ENCODE measurements around the gene PILRB. TPM values are rescaled to one million over a fixed set of nuclear protein-coding genes. Genes with fewer than 3 reads are reported as not detected.
"Not testable (repeated sequence)": the region's sequence is repeated elsewhere in the genome, so short reads cannot be mapped to it uniquely, and the experiment has no call there.

The PILRB gene
- total RNA-seq, 1 experiment from 2014 or later, result 53.4 TPM

- no peak for TF ChIP-seq CTCF (IDR thresholded peaks at IDR 0.05; ENCODE audit: insufficient read depth in 1 of 2, low read depth in 1 of 2, low read length in 1 of 2, severe bottlenecking in 1 of 2, unreplicated experiment in 1 of 2)
- Histone ChIP-seq H3K4me3 (ENCODE audit: low read depth, low read length) (no peak within 1 kb of the TSS), H3K36me3 (ENCODE audit: control insufficient read depth, insufficient read depth, low read length) (no peaks in the 10 kb centered on the region), H3K4me1 (no peaks in the 10 kb centered on the region), H3K9me3 (no peaks in the 10 kb centered on the region), H3K27me3 (replicated peaks; ENCODE audit: control insufficient read depth, insufficient read depth, low read length) (no peaks in the 10 kb centered on the region)
- no peak within 1 kb of the TSS for H3K27ac Mint-ChIP-seq (ENCODE audit: unreplicated experiment)
- H3K4me3 Mint-ChIP-seq (ENCODE audit: unreplicated experiment), result no peak within 1 kb of the TSS
- H3K27me3 Mint-ChIP-seq (ENCODE audit: insufficient read depth, unreplicated experiment), result no peaks in the 10 kb centered on the region
- no TSS peak for BruUV-seq (replicated peaks)
- H3K36me3 Mint-ChIP-seq (ENCODE audit: insufficient read depth, unreplicated experiment), result peaks cover 26% of the 10 kb centered on the region
- intact Hi-C loops (cut with micrococcal nuclease; ENCODE audit: unreplicated experiment), result no loop called here
- no peaks in the 10 kb centered on the region for H3K9me3 Mint-ChIP-seq (ENCODE audit: unreplicated experiment)
- POLR2A ChIA-PET, result no interaction called here
- CTCF ChIA-PET, result interaction anchor here (1.6 kb wide), 1 partner anchor 34 kb away, joined by 4 read pairs; no protein-coding TSS in a partner anchor
- H3K4me1 Mint-ChIP-seq (ENCODE audit: low read depth, unreplicated experiment), result no peaks in the 10 kb centered on the region
- DNase-seq, result no peak
Observed at GRCh38 chr7:100373261-100373831, 15.4 kb downstream of the PILRB start, which contains the start of gene PILRA. TSS of gene PILRA (plus strand) at chr7:100373487. CDS start at chr7:100373657, 170 bp downstream.

GRCh38 chr7:100373870-100374598, 16.1 kb downstream of the PILRB start:
- CTCF ChIA-PET, result interaction anchor here (1.6 kb wide), 1 partner anchor 34 kb away, joined by 4 read pairs; no protein-coding TSS in a partner anchor
- POLR2A ChIA-PET; H3K4me1 Mint-ChIP-seq (ENCODE audit: low read depth, unreplicated experiment); H3K4me3 ChIP-seq (ENCODE audit: low read depth, low read length); H3K27me3 Mint-ChIP-seq (ENCODE audit: insufficient read depth, unreplicated experiment); H3K4me3 Mint-ChIP-seq (ENCODE audit: unreplicated experiment); H3K9me3 ChIP-seq; H3K9me3 Mint-ChIP-seq (ENCODE audit: unreplicated experiment); H3K27me3 ChIP-seq (replicated peaks; ENCODE audit: control insufficient read depth, insufficient read depth, low read length); H3K36me3 ChIP-seq (ENCODE audit: control insufficient read depth, insufficient read depth, low read length); H3K4me1 ChIP-seq; DNase-seq; H3K27ac Mint-ChIP-seq (ENCODE audit: unreplicated experiment); BruUV-seq (replicated peaks): not testable (repeated sequence)
- peak in 1 of 2 experiments; percentile 26 for TF ChIP-seq CTCF (IDR thresholded peaks at IDR 0.05; ENCODE audit: insufficient read depth in 1 of 2, low read depth in 1 of 2, low read length in 1 of 2, severe bottlenecking in 1 of 2, unreplicated experiment in 1 of 2)
- peaks cover 21% of the 10 kb centered on the region for H3K36me3 Mint-ChIP-seq (ENCODE audit: insufficient read depth, unreplicated experiment)
- intact Hi-C loops (cut with micrococcal nuclease; ENCODE audit: unreplicated experiment), result loop anchor here (1.0 kb wide), 1 partner anchor 33 kb away; no protein-coding TSS in a partner anchor

GRCh38 chr7:100374601-100375000, 16.7 kb downstream of the PILRB start:
- H3K9me3 ChIP-seq, result no peaks in the 10 kb centered on the region
- no peak for TF ChIP-seq CTCF (IDR thresholded peaks at IDR 0.05; ENCODE audit: insufficient read depth in 1 of 2, low read depth in 1 of 2, low read length in 1 of 2, severe bottlenecking in 1 of 2, unreplicated experiment in 1 of 2)
- no peaks in the 10 kb centered on the region for H3K36me3 ChIP-seq (ENCODE audit: control insufficient read depth, insufficient read depth, low read length)
- no peaks in the 10 kb centered on the region for H3K4me1 ChIP-seq
- H3K4me3 ChIP-seq (ENCODE audit: low read depth, low read length), result no peak overlapping the region
- H3K36me3 Mint-ChIP-seq (ENCODE audit: insufficient read depth, unreplicated experiment), result peaks cover 15% of the 10 kb centered on the region
- POLR2A ChIA-PET, result no interaction called here
- no peak overlapping the region for H3K4me3 Mint-ChIP-seq (ENCODE audit: unreplicated experiment)
- no TSS peak for BruUV-seq (replicated peaks)
- CTCF ChIA-PET, result interaction anchor here (1.6 kb wide), 1 partner anchor 33 kb away, joined by 4 read pairs; no protein-coding TSS in a partner anchor
- H3K27ac Mint-ChIP-seq (ENCODE audit: unreplicated experiment), result no peak overlapping the region
- intact Hi-C loops (cut with micrococcal nuclease; ENCODE audit: unreplicated experiment), result loop anchor here (1.0 kb wide), 1 partner anchor 33 kb away; no protein-coding TSS in a partner anchor
- H3K27me3 Mint-ChIP-seq (ENCODE audit: insufficient read depth, unreplicated experiment), result no peaks in the 10 kb centered on the region
- H3K4me1 Mint-ChIP-seq (ENCODE audit: low read depth, unreplicated experiment), result no peaks in the 10 kb centered on the region
- no peaks in the 10 kb centered on the region for H3K27me3 ChIP-seq (replicated peaks; ENCODE audit: control insufficient read depth, insufficient read depth, low read length)
- no peaks in the 10 kb centered on the region for H3K9me3 Mint-ChIP-seq (ENCODE audit: unreplicated experiment)
- DNase-seq, result no peak
